Stimulated activated CD4-positive, alpha-beta T cell treated with anti-CD3 and anti-CD28 coated beads, TNF-alpha, amount 100 ng/mL, for 48 hours (primary cell): Measurements from ENCODE around the gene CTTN.

ENCODE experiments used
- DNase-seq, 3 donors: peaks; one replicate each; pipeline ENCODE4 v3.0.0-alpha.2; 2020; ENCODE audit warnings: low read depth in 3 of 3

The CTTN gene

DNA sequence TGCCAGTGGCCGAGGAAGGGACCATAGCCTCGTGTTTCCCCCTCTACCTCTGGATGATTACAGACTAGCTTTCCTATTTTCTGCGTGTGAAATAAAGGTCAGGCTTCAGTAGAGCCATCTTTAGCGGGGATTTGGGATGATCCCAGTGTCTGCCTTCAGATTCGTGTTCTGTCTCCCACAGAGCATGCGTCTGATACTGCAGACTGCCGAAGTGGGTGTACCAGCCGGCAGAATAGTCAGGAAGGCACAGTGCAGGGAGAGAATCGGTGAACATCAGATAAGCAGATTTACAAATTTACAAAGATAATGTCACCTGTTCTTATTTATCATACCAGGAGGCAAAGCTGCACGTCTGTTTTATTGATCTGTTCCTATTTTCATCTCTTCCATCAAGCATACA, 11.1 kb downstream of the CTTN start:
- DNase-seq = no peak

DNA sequence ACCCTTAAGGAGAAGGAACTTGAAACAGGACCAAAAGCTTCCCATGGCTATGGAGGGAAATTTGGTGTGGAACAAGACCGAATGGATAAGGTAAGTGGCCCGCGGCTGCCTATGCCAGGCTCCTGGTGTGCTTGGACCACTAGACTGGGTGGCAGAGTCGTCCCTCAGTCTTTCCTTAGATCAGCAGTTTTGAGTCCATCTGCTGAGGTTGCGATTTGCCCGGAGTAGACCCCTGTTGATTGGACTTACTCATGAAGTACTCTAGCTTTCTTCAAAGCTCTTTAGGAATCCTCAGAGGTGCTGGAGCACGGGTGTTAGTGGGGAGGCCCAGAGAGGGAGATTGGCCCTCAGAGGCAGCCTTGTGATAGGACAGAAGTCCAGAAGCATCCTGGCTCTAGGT, 11.5 kb downstream of the CTTN start:
- DNase-seq = no peak

DNA sequence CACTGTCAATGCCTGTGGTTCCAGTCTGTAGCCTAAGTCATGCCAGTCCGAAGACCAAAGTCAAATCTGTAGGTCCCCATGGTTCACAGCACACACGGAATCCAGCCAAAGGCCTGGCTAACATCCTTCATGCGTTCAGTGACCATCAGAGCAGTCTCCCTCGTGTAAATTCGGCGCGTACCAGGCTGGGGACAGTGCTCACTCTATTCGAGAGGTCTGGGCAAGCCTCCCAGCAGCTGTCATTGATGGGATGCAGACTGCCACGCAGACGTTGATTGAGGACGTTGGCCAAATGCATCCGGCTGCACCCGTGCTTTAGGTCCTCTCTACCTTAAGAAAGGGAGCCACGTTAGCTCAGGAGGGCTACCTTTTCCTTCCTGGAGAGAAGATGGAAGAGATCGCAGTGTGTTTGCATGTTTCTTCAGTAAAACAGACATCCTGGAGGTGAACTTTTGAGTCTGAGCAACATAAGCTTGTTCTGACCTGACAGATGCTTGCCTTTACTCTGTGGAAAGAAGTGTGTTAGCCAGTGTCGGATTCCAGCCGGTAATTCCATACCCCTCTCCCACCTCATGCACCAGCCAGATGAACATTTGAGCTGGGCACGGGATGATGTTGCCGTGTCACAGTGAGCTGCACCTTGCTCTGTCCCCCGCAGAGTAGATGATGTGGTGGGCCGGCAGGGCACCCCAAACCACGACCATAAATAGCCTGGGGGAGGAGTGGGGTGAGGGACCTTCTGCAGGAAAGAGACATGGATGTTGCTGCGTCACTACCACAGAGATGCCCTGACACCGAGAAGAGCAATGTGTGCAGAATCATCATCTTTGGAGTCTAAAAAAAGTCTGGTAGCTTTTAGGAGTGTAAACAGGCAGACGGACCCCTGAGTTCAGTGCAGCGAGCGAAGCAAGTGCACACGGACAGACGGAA, 12.2 kb downstream of the CTTN start:
- no peak for DNase-seq

DNA sequence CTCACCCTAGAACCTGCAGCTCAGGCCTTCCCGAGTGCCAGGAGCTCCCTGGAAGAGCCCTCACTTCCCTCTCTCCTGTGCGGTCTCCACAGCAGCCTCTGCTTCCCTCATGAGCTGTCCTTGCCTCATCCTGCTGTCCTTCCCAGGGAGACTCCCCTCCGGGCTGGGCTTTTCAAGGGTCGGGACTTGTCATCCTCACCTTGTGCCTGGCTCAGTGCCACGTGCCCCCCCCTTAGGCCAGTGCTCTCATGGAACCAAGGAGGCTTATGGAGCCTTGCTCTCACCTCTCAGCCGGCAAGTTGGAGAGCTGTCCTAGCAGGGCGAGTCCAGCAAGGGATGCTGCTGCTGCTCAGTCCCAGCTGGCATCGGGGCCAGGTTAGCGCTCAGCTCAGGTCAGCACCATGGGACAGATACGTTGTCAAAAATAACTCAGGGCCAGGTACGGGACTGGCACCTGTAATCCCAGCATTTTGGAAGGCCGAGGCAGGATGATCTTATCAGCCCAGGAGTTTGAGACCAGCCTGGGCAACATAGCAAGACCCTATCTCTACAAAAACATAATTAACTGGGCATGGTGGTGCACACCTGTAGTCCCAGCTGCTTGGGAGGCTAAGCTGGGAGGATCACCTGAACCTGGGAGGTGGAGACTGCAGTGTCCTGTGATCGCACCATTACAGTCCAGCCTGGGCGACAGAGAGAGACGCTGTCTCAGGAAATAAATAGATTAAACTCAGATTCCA, 13.6 kb downstream of the CTTN start:
- no peak for DNase-seq

DNA sequence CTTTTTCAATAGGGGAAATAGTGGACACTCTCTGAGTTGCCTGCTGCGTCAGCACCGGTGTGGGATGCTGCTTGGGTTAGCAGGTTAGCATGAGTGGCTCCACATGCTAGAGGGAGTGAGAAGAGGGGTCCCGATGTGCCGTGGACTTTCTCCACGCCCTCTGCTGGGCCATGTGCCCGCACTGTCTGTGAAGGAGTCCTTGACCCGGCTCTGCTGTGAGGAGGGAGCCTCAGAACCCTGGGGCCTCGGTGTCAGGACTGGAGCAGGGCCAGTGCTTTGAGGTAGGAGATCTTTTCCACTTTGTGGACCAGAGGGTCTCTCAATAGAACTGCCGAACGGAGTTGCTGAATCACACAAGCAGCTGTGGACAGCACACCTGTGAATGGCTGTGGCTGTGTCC, 14.8 kb downstream of the CTTN start:
- no peak for DNase-seq

DNA sequence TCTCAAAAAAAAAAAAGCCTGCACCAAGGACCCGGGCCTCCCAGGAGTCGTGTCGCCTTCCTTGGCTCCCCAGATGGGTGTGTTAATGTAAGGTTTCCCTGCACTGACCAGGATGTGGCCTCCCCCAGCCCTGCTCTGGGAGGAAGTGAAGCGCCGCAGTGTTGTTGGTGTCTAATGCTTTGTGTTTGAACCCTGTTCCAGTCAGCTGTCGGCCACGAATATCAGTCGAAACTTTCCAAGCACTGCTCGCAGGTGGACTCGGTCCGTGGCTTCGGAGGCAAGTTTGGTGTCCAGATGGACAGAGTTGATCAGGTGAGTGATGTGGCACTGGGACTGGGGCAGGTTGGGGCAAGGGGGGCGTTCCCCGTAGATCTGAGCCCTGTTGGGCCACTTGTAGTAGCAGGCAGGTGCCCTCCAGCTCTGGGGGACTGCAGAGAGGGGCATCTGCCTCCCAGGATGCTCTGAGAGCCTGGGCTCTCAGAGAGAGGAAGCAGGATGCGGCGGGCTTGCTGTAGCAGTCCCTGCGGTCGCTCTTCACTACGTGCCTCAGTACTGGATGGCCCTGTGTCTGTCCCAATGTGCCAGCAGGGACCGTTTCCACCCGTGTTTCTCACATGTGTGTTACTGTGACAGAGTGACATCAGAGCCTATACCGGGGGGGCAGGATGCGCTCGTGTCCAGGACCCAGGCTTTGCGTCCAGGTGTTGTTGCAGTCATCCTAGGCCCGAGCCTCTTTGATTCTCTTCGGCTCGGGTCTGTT, 16.2 kb downstream of the CTTN start:
- no peak for DNase-seq

DNA sequence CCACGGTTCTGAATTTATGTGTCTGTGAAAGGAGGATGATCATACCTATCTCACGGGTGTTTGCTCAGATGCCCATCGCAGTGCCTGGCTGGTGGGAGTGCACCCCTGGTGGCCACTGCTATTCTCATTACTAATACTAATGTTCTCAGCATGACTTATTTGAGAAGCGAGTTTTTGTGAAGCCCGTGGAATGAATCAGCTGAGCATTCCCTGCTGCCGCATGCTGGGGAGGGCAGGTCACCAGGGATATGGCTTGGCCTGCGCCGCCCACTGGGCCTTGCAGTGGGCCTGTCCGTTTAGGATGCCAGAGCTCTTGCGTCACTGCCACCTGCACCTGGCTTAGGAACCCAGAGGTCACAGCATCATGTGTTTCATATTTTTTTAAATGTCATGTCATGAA, 16.9 kb downstream of the CTTN start:
- DNase-seq = no peak

DNA sequence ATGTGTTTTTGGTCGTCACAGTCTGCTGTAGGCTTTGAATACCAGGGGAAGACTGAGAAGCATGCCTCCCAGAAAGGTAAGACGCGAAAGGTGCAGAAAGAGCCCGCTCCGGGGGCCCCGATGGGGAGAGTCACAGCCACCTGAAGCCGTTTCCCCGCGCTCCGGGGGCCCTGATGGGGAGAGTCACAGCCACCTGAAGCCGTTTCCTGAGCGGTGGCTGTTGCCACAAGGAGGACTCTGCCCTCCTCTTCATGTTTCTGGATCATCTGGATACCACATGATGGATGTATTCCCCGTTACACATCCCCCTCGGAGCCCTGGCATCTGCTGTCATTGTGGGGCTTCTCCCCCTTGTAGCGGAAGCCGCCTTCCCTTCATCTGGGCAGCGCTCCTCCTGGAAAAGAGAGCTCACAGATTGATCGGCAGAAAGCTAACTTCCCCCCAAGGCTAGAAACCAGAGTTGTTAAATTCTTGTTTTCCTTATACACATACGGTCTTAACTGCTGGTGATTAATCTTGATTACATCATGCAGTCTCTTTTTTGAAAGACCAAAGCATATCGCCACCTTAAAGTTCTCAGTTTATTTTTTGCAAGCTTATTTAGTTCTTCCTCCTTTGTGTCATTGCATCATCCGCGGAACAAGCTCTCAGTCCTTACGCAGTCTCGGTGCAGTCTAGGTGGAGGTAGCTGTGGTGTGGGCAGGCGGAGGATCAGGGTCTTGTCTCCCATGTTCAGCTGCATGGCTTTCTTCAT, 17.5 kb downstream of the CTTN start:
- no peak for DNase-seq

DNA sequence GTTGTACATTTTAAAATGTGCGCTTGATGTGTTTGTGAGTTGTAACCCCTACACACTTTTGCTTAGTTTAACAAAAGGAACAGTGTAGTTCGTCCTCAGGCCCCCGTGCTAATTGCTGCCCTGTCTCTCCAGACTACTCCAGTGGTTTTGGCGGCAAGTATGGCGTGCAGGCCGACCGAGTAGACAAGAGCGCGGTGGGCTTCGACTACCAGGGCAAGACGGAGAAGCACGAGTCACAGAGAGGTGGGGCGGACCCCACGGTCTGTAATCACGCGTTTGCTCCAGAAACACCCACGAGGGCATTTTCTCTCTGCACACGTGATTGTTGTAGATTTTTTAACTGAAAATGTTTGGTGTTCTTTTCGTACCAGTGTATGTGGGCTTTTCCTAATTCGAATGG, 18.6 kb downstream of the CTTN start:
- DNase-seq = no peak

DNA sequence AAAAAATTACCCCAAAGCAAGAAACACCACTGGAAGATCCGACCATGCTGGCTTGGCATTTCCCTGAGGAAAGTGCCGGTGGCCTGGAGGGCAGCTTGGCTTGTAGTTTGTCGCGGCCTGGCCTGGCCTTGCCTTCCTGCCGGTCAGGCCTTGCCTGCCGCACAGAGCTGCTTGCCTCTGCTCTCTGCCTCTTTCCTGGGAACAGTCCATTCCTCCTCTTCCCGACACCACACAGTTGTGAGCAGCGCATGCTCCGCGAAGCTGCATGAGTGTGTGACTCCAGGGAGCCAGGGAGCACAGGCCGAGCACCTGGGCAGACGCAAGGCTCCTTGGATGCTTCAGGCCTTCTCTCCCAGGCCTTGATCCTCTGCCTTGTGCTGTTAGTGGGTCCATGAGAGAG, 19.8 kb downstream of the CTTN start:
- no peak for DNase-seq

DNA sequence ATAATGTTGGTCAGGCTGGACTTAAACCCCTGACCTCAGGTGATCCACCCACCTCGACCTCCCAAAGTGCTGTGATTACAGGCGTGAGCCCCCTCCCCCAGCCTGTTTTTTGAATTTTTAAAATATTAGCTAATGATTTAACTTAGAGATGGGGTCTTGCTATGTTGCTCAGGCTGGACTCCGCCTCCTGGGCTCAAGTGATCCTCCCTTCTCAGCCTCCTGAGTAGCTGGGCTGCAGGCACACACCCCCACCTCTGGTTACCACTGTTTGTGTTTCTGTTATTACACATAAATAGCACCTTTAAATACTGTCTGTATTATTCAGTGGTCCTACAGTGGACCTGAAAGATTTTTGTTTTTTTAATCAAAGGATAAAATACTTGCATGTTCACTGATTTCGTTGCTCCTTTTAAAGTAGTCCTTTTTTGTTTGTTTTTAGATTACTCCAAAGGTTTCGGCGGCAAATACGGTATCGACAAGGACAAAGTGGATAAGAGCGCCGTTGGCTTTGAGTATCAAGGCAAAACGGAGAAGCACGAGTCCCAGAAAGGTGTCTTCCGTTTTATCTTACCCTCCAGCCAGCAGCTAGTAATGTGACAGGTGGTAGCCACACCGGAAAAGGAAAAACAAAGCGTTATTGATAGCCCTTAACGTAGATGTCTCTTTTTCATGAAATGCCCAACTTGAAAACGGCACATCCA, 21.1 kb downstream of the CTTN start:
- DNase-seq = no peak

DNA sequence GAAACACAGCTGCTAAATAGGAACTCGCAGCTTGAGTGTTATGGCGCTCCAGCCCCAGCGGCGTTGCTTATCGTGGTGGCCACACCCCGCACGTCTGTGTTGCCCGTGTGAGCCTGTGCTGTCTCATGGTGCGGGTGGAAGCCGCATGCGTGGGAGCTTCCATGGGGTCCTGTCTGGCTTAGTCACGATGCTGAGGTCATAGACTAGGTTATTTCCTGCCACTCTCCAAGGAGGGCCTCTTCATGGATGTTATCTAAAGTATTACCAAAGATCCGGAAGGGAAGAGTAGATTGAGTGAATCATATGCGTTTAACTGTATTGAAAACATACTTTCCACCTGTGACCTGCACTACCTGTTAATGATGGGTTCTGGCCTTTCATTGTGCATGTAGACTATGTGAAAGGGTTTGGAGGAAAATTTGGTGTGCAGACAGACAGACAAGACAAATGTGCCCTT, 21.7 kb downstream of the CTTN start:
- no peak for DNase-seq

DNA sequence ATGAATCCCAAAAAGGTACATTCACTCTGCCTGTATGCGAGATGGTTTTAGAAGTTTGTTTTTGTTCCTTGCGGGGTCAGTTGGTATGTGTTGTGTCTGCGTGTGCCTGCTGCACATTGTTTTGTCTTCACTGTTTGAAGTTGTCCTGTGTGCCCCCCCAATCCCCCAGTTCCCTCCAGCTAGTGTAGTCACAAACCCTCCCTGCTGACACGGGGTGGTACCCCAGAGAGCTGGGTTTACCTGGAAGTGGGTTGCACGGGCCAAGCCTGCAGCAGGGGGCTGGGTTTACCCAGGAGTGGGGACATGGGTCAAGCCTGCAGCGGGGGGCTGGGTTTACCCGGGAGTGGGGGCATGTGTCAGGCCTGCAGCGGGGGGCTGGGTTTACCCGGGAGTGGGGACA, 22.2 kb downstream of the CTTN start:
- DNase-seq = no peak

DNA sequence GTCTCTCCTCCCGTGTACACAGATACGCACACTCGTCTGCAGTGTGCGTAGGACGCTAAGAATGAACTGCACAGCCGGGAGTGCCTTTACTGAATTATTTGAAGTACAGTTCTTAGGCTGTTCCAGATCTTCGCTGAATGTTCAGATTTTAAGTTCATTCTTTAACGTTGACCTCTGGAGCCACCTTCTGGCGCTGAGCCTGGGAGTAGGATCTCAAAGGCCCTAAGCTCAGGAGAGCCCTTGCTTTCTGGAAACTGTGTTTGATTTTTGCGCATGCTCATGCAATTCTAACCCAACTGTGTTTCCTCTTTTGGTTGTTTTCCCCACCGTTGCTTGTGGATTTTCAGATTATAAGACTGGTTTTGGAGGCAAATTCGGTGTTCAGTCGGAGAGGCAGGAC, 22.8 kb downstream of the CTTN start:
- DNase-seq = no peak

DNA sequence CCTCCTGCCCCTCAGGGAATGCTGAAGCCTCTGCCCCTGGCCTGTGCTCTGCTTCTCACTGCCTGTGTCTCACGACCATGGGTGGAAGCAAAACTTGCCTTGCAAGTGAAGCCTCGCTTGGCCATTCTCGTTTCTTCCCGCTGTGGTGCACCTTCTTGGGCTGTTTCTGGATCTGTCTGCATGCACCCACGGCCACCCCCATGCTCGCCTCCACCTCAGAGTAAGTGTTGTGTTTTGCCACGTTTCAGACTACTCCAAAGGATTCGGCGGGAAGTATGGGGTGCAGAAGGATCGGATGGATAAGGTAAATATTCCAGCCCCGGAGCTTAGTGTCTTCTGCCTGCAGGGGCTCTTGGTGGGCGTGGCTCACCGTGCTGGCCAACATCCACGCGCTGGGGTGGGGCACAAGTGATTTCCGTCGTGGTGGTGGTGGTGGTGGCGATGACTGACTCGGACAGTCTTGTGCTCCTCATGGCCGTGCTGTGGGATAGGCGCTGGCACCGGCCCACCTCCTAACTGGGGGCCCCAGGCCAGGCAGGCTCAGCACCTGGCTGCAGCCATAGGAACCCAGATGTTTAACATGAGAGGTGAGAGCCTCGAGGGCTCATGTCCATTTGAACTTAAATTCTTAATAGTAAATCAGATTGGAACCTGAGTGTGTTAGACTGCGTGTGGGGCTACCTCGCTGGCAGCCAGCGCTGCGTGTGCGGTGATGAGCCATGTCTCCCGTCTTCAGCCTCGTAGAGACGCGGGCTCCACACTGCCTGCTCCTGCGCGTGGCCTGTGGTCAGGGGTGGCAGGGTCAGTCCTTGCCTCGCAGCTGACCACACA, 24.6 kb downstream of the CTTN start:
- no peak for DNase-seq

DNA sequence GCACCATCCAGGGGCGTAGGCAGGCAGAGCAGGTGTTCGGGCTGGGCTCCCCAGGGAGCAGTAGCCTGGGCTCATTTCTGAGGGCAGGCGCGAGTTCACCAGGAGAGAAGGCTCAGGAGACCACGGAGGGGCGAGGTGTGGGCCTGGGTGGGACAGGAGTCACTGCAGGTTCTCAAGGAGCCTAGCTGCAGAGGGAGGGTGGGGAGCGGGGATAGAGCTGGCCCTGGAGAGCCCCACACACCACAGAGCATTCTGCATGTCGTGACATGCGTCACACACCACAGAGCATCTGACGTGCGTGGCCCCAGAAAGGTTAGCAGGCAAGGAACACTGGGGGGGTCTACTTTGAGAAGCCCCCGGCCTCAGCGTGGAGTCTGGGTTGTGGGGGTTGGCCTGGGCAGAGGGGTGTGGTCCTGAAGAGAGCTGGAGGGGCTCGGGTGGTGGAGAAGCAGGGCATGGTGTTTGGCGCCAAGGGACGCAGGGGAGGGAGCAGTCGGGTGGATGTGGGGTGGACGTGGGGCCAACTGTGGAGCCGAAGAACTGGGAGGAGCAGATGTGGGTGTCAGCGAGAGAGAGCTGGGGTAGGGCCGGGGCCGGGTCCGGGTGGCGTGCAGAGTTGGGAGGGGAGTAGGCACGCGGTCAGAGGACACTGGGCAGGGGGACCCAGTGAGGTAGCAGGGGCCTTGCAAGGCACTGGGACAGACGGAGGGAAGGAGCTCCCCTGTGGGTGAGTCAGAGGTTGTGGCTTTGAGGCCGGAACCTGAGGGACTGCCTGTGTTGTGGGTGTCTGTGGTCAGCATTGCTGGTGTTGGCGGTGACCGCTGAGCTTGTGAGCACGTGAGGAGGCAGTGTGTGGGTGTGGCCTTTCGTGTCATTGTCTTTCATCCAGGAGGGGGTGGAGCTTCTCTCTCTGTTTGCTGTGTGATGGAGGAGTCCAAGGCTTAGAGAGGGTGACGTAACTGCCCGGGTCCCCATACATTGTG, 25.5 kb downstream of the CTTN start:
- DNase-seq = peak in 2 of 3 donors; percentile 17 to 20

DNA sequence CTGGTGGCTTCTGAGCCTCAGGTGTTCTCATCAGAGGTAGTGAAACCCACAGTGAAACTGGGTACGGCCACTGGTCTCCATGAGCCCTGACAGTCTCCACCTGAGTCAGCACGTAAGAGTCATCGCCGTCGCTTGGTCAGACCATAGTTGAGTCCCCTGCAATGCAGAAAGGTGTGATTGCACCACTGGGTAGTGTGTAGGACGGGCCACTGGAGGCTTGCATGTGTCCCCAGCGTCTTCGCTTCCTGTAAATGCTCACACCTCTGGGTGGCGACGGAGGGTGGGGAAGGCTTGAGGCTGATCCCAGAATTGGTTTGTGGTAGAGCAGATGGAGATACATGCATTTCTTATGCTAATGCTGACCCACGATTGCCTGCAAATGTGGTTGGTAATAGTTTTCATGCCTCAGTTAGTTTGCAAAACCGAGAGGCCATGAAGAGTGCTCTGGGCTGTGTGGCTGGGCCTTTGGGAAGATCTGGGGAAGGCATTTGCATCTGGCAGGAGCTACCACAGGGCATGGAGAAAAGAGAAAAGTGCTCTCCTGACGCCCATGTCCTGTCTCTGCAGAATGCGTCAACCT, 26.5 kb downstream of the CTTN start:
- no peak for DNase-seq

DNA sequence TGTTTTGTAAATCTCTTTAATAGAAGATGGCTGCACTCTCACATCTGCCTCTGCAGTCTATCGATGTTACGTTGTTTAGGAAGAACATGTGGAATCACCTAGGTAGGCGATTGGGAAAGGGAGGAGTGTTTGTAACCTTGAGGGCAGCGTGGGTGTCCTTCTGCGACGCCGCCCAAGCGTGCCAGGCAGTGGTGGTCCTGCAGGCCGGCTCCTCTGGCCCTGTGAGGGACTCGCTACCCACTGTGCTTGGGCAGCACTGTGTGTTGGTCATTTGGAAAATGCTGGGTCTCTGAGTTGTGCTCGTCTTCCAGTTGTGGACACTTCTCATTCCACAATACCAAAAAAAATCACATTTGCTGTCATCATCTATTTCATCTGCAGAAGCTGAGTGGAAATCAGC, 29.1 kb downstream of the CTTN start:
- no peak for DNase-seq
